Hematopoietic multipotent progenitor cell treated with erythropoietin and hydrocortisone succinate and interleukin-3 and kit ligand, for 4 days (in vitro differentiated cells): ENCODE results near the gene OR5AU1.

Experiments
- DNase-seq: peaks from one replicate; pipeline ENCODE4 v3.0.0-alpha.2; 2015

The OR5AU1 gene

DNA sequence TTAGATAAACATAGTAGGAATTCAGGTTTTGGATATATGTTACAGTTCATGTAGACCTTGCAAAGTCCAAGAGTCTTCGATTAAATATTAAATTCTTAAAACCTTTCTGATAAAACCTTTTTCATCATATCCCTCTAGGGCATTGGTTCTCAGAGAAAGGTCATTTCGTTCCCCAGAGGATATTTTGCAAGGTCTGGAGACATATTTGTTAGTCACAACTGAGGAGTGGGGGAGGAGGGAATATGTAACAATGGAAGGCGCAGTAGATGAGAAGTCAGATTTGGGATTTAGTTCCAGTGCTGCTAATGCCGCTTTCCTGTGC, 49.7 kb downstream of the OR5AU1 start:
- no peak for DNase-seq

- DNase-seq, result no peak
Measured at GRCh38 chr14:21105095-21105494, 50.8 kb downstream of the OR5AU1 start.
